Loucy (cell line): Measurements from ENCODE around the gene SNORC.

Experiments
- H2AFZ ChIP-seq: fragments of 200-600 bp; sonication (generic); 2 replicates; pipeline ENCODE4 v1.6.0; 2016; ENCODE audit warnings: antibody characterized with exemption, mild to moderate bottlenecking, low read length, moderate library complexity
- H3F3A ChIP-seq: fragments of 200-600 bp; 2 replicates; pipeline ENCODE4 v1.6.0; 2016; ENCODE audit warnings: antibody characterized with exemption, low read depth, mild to moderate bottlenecking
- H3K27me3 ChIP-seq: fragments of 200-600 bp; sonication (generic); 2 replicates; pipeline ENCODE4 v1.6.1; 2014; ENCODE audit warnings: low read length, mild to moderate bottlenecking; ENCODE audit not compliant: insufficient read depth, poor library complexity, severe bottlenecking
- H3K36me3 ChIP-seq: fragments of 200-600 bp; sonication (generic); 2 replicates; pipeline ENCODE4 v1.6.1; 2016; ENCODE audit warnings: low read length; ENCODE audit not compliant: insufficient read depth
- H3K4me1 ChIP-seq: fragments of 200-600 bp; sonication (generic); 2 replicates; pipeline ENCODE4 v1.5.1; 2014; ENCODE audit warnings: low read length, mild to moderate bottlenecking; ENCODE audit not compliant: insufficient read depth, poor library complexity, severe bottlenecking
- H3K4me2 ChIP-seq: fragments of 200-600 bp; sonication (generic); 2 replicates; pipeline ENCODE4 v1.6.0; 2014; ENCODE audit warnings: antibody characterized with exemption, low read length, low read depth, mild to moderate bottlenecking; ENCODE audit not compliant: poor library complexity, severe bottlenecking
- H3K4me3 ChIP-seq: fragments of 200-600 bp; sonication (generic); 2 replicates; pipeline ENCODE4 v1.5.1; 2014; ENCODE audit warnings: low read length, mild to moderate bottlenecking, mixed read lengths; ENCODE audit not compliant: poor library complexity, severe bottlenecking
- H3K79me2 ChIP-seq: fragments of 200-600 bp; sonication (generic); 2 replicates; pipeline ENCODE4 v1.6.1; 2014; ENCODE audit warnings: low read length; ENCODE audit not compliant: insufficient read depth
- H3K9ac ChIP-seq: fragments of 200-600 bp; sonication (generic); 2 replicates; pipeline ENCODE4 v1.6.0; 2014; ENCODE audit warnings: mild to moderate bottlenecking, low read depth, low read length, moderate library complexity; ENCODE audit not compliant: poor library complexity, severe bottlenecking
- H3K9me2 ChIP-seq: fragments of 200-600 bp; sonication (generic); replicated peaks from 2 replicates; pipeline ENCODE4 v1.6.1; 2016; ENCODE audit warnings: low read depth, low read length, mixed read lengths
- H3K9me3 ChIP-seq: fragments of 200-600 bp; sonication (generic); 2 replicates; pipeline ENCODE4 v1.6.1; 2014; ENCODE audit warnings: mild to moderate bottlenecking, antibody characterized with exemption, low read length, low read depth; ENCODE audit not compliant: insufficient read depth
- H4K20me1 ChIP-seq: fragments of 200-600 bp; sonication (generic); 2 replicates; pipeline ENCODE4 v1.6.0; 2014; ENCODE audit warnings: antibody characterized with exemption, low read length, mild to moderate bottlenecking; ENCODE audit not compliant: insufficient read depth, poor library complexity, severe bottlenecking
- EZH2phosphoT487 ChIP-seq: fragments of 200-600 bp; IDR thresholded peaks from 2 replicates; pipeline ENCODE4 v1.6.1; 2018; ENCODE audit warnings: antibody characterized with exemption, mild to moderate bottlenecking, moderate library complexity, borderline replicate concordance
- TF ChIP-seq, protein P1 (sequence below): fragments of 200-600 bp; sonication (generic); conservative IDR thresholded peaks from 2 replicates; pipeline ENCODE4 v1.5.1; 2014; ENCODE audit warnings: mild to moderate bottlenecking, antibody characterized with exemption, low read length

The SNORC gene

DNA sequence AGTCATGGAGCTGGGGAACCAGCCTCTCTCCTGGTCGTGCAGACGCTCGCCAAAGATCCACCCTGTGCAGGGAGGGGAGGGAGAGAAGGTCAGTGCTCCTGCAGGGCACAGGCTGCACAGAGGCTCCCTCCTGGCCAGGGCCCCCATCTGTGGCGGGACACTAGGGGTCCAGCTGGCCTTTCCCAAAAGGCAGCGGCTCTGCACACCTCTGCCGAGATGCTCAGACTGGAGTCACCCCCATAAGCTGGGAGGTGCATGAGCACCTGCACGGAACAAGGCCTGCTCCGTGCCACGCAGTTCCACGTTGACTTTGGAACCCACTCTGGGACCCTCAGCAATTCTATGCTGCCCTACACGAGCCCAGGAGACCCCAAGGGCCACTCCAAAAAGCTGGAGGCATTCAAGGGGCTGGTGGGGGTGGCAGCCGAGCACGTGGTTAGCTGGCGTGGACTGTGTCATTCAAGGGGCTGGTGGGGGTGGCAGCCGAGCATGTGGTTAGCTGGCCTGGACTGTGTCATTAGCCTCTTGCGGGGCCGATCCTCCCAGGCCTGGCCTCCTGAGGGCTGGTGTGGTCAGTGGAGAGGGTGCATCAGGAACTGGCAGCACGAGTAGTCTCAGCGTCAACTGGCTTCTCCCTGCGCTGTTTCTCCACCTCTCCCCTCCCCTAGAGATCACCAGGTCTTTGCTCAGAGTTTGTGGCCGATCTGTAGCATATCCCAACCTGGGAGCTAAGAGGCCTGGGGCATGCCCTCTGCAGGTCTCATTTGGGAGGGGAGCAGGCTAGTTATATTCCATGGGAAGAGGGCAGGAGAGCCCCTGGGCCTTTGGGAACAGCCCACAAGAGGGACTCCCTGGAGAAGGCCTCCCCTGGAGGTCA lies 9.8 kb downstream of the SNORC start:
- no peak overlapping the region for H2AFZ ChIP-seq
- H3K9ac ChIP-seq, result no peak overlapping the region
- no peak overlapping the region for H3K4me3 ChIP-seq
- no peaks in the 10 kb centered on the region for H3K9me2 ChIP-seq
- no peaks in the 10 kb centered on the region for H4K20me1 ChIP-seq
- no peaks in the 10 kb centered on the region for H3F3A ChIP-seq
- no peak for TF ChIP-seq EZH2phosphoT487
- TF ChIP-seq, protein P1, sequence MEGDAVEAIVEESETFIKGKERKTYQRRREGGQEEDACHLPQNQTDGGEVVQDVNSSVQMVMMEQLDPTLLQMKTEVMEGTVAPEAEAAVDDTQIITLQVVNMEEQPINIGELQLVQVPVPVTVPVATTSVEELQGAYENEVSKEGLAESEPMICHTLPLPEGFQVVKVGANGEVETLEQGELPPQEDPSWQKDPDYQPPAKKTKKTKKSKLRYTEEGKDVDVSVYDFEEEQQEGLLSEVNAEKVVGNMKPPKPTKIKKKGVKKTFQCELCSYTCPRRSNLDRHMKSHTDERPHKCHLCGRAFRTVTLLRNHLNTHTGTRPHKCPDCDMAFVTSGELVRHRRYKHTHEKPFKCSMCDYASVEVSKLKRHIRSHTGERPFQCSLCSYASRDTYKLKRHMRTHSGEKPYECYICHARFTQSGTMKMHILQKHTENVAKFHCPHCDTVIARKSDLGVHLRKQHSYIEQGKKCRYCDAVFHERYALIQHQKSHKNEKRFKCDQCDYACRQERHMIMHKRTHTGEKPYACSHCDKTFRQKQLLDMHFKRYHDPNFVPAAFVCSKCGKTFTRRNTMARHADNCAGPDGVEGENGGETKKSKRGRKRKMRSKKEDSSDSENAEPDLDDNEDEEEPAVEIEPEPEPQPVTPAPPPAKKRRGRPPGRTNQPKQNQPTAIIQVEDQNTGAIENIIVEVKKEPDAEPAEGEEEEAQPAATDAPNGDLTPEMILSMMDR, result no peak
- H3K27me3 ChIP-seq, result no peaks in the 10 kb centered on the region
- no peaks in the 10 kb centered on the region for H3K36me3 ChIP-seq
- no peaks in the 10 kb centered on the region for H3K79me2 ChIP-seq
- no peaks in the 10 kb centered on the region for H3K4me1 ChIP-seq
- H3K4me2 ChIP-seq, result no peak overlapping the region
- H3K9me3 ChIP-seq, result no peaks in the 10 kb centered on the region

DNA sequence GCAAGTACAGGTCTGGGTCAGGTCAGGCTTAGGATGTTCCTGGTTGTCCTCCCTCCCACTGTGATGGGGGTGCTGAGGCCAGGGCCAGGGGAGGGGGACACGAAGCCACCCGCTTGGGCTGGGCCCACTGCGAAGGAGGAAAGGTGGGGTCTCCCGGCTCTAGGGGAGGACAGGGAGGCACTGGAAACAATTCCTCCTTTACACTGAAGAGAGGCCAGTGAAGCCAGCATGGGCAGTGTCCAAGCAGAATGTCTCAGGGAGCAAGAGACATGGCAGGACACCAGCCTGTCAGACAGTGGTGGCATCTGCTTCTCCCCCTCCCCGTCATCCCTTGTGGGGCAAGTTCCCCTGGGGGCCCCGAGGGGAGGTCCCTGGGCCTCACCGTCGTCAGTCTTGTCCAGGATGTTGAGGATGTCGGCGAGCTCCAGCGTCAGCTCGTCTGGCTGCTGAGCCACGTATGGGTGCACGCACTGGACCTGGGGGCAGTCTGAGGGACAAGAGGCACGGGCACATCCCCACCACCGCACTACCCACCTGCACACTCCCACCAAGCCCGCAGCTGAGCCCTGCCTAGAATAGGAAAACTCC lies 10.8 kb downstream of the SNORC start:
- no peak overlapping the region for H3K4me2 ChIP-seq
- no peaks in the 10 kb centered on the region for H4K20me1 ChIP-seq
- no peak overlapping the region for H3K9ac ChIP-seq
- TF ChIP-seq EZH2phosphoT487, result no peak
- TF ChIP-seq, protein P1, result no peak
- no peaks in the 10 kb centered on the region for H3K36me3 ChIP-seq
- no peaks in the 10 kb centered on the region for H3K9me3 ChIP-seq
- H3K4me3 ChIP-seq, result no peak overlapping the region
- no peak overlapping the region for H2AFZ ChIP-seq
- H3K9me2 ChIP-seq, result no peaks in the 10 kb centered on the region
- H3K27me3 ChIP-seq, result no peaks in the 10 kb centered on the region
- no peaks in the 10 kb centered on the region for H3K79me2 ChIP-seq
- H3K4me1 ChIP-seq, result no peaks in the 10 kb centered on the region
- H3F3A ChIP-seq, result no peaks in the 10 kb centered on the region

DNA sequence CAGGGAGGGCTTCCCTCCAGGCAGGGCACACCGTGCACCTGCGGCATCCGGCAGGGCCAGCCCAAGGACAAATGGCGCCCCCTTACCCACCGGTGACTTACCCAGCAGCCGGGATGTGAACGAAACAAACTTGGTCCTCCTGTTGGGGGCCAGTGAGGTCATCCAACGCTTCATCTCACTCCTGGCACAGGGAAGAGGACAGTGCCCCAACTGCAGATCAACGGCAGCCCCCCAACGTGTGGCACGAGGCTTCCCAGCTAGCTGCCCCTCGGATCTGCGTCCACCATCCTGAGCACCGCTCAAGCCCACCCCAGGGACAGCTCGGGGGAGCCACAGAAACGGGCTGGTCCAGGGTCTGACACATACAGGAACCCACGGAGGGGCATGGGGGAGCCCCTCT lies 12.0 kb downstream of the SNORC start:
- Histone ChIP-seq H2AFZ (no peak overlapping the region), H3K9me2 (no peaks in the 10 kb centered on the region), H3K4me1 (no peaks in the 10 kb centered on the region), H3K36me3 (no peaks in the 10 kb centered on the region), H3K27me3 (no peaks in the 10 kb centered on the region), H3F3A (no peaks in the 10 kb centered on the region), H3K79me2 (no peaks in the 10 kb centered on the region), H3K4me2 (no peak overlapping the region), H3K9ac (no peak overlapping the region), H4K20me1 (no peaks in the 10 kb centered on the region), H3K9me3 (no peaks in the 10 kb centered on the region), H3K4me3 (no peak overlapping the region)
- TF ChIP-seq, protein P1, result no peak
- TF ChIP-seq EZH2phosphoT487, result no peak
